Fibroblast of the conjunctiva (primary cell): ENCODE measurements around the gene DNASE1L2.

Experiments used
- DNase-seq: peaks from one replicate; pipeline ENCODE4 v3.0.0-alpha.2; 2010; ENCODE audit warnings: low read depth

Gene DNASE1L2

DNA sequence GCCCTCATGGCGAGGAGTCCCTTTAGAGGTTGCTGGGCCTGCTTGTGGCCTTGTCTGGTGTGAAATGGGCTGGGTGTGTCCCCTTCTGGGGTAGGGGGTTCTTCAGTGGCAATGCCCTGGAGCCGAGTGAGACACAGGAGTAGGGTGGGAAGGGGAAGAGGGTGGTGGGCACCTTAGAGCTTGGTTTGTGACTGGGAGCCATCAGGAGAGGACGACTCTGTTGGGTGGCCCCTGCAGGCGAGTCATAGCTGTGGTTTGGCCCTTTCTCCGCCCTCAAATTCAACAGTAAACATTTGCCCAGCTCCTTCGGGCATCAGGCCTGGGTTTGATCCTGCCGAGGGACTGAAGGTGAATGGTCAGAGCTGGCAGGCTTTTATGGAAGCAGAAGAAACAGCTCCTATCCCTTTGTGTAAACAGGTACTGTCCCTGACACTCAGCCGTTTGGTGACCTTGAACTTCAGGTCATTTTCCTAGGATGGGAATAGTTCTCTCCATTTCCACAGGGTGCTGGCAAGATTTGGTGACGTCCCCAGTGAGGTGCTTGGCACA, 9.9 kb upstream of the DNASE1L2 start:
- DNase-seq: no peak

DNA sequence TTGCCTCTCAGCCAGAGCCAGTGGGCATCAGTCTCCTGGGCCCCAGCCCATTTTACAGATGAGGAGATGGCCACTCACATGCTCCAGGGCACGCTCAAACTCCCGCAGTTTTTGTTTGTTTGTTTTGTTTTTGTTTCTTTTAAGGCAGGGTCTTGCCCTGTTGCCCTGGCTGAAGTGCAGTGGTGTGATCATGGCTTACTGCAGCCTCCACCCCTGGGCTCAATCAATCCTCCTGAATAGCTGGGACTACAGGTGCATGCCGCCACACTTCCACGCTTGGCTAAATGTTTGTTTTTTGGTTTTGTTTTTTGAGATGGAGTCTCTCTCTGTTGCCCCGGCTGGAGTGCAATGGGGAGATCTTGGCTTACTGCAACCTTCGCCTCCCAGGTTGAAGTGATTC, 9.3 kb upstream of the DNASE1L2 start:
- no peak for DNase-seq

DNA sequence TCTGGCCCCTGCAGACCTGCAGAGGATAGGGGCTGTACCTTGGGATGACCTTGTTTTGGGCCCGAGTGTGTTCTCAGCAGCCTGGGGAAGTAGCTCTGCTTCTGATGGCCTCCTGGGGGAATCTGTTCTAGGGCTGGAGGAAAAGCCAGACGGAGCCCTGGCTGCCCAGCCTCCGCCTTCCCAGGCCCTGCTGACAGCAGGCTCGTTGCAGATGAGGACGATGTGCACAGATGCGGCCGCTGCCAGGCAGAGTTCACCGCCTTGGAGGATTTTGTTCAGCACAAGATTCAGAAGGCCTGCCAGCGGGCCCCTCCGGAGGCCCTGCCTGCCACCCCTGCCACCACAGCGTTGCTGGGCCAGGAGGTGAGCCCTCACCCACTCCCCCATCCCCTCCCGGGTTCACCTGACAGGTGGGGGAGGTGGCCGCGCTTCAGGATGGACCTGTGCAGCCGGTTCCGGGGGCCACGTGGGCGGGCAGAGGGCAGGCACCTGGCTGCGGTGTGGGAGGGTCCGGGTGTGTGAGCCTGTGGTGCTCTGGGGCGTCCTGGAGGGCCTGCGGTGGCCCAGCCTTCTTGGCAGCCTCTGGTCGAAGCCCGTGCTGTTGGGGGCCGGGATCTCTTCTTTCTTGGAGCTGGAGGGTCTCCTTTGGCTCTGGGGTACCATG, 8.0 kb upstream of the DNASE1L2 start:
- DNase-seq: no peak

DNA sequence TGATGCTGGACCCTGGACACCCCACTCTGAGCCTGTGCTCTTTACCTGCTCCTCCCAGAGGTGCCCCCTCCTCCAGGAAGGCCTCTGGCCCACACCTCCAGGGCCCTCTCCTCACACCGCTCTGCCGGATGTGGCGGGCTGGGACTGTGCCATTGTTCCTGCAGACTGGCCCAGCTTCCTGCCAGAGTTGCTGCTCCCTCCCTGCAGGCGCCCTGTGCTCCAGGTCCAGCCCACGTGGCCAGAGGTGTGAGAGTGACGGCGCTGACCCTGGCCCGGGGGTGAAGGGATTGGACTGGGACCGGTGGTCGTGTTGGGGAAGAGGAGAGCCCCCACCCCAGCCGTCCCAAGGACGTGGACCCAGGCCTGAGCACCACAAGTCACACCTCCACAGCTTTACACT, 7.2 kb upstream of the DNASE1L2 start:
- DNase-seq: no peak

DNA sequence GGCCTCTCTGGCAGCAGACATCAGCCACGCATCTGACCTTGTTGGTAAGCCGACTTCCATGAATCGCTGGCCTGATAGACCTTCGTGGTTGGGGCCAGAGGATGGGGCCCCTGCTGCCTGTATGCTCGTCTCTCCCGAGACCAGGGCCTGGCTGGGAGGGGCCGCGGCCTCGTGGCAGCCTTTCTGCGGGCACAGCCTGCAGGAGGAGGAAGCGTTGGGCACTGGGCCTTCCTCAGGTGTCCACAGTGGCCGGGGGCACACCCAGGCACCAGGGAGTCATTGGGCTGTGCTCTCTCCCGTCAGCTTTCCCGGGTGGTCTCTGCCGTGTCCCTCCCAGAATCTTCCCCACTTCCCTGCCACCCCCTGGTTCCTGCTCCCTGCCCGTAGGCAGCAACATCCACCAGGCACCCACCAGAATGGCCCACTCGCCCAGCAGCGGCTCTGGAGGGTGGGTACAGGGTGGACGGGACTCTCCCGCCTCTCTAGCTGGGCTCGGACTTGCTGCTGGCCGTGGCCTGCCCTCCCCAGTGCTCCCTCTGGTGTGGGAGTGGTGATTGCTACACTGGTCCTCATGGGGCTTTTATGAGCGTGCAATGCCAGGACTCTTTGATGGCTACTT, 6.5 kb upstream of the DNASE1L2 start:
- no peak for DNase-seq

DNA sequence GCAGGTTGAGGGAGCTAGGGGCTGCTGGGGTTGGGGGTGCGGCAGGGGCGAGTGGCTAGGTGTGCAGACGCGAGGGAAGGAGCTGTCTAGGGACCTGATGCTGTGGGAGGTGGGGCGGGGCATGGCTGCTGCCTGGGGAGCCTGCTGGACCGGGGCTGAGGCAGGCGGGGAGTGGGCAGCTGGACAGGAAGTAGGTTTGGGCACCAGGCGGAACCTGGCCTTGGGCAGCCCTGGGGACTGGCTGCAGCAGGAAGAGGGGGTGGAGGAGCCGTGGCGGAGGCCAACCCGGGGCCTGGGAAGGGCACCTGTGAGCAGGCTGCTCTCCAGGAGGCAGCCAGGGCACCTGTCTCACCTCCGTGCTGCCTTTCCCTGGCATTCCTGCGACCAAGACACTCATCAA, 5.9 kb upstream of the DNASE1L2 start:
- DNase-seq: no peak

DNA sequence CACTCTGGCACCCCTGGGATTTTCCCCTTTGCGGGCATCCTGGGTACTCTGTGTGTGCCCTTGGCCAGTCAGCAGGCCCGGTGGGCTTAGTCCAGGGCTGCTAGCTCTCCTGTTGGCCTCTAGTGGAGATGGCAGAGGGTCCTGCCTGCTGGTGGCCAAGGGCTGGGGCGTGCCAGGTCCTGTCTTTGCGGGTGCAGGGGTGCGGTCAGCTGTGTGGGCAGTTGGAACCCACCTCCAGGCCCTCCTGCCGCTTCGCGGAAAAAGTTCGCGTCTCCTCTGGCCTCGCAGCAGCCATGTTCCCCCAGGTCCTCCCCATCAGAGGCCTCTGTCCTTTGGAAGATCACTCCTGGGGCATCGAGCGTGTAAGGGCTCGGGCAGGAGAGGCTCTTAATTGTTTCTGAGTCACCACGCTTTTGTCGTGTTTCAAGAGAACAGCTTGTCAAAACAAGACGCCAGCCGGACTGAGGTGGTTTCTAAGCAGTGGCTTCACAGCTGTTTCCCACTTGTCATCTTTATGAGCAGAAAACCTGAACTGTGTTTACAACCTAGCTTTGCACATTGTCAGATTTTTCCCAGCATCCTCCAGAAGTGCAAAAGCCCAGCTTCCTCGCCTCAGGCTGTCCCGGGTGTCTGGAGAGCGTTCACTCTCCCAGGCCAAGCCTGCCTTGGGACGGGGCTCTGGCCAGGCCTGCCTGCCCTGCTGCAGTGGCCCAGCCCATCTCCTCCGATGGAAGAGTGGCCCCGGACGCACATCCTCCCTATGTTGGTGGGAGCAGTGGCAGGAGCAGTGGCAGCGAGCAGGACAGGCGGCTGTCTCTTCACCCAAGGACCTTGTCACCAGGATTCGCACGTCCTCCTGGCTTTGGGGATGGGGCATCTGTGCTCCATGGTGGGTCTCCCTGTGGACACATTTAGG, 5.0 kb upstream of the DNASE1L2 start:
- no peak for DNase-seq

DNA sequence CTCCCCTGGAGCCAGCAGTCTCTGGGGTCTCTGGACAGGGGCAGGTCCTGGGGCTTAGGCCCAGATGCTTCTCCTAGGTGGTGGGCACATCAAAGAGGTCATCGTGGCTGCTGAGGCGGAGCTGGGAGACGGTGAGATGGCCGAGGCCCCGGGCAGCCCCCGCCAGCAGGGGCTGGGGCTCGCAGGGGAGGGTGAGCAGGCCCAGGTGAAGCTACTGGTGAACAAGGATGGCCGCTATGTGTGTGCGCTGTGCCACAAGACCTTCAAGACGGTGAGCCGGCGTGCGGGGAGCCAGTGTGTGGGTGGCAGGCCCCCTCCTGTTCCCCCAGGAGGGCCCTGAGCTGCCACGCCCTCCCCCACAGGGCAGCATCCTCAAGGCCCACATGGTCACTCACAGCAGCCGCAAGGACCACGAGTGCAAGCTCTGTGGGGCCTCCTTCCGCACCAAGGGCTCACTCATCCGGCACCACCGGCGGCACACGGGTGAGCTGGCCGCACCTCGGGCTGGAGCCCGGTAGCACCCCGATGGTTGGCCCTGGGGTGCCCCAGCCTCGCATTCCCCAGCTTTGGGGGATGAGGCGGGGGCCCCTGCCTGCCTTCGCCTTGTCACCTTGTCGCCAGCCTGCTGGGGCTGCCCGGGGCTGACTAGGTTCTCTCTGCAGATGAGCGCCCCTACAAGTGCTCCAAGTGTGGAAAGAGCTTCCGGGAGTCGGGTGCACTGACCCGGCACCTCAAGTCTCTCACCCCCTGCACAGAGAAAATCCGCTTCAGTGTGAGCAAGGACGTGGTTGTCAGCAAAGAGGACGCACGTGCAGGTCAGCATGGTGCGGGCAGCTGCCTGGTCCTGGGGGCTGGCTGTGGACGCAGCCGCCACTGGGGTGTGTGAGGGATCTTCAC, 3.9 kb upstream of the DNASE1L2 start:
- no peak for DNase-seq

DNA sequence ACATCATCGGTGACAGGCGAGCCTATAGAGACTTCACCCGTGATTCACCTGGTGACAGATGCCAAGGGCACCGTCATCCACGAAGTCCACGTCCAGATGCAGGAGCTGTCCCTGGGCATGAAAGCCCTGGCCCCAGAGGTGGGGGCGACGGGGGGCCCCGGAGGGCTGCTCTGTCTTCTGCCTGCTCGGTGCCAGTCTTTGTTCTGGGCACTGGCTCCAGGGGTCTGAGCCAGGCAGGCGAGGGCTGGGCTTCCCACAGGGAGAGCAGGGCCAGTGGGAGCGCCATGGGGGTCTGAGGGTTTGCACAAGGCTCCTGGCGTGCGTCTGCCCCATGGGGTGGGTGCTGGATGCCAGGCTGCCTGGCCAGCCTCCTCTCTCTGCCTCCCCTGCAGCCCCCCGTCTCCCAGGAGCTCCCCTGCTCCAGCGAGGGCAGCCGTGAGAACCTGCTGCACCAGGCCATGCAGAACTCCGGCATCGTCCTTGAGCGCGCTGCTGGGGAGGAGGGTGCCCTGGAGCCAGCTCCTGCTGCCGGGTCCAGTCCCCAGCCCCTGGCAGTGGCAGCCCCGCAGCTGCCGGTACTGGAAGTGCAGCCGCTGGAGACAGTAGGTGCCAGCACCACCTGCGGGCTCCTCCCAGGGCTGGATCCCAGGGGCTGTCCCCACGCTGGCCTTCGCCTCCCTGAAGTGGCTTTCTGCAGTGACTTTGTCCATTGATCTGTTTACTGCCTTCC, 3.0 kb upstream of the DNASE1L2 start:
- no peak for DNase-seq

DNA sequence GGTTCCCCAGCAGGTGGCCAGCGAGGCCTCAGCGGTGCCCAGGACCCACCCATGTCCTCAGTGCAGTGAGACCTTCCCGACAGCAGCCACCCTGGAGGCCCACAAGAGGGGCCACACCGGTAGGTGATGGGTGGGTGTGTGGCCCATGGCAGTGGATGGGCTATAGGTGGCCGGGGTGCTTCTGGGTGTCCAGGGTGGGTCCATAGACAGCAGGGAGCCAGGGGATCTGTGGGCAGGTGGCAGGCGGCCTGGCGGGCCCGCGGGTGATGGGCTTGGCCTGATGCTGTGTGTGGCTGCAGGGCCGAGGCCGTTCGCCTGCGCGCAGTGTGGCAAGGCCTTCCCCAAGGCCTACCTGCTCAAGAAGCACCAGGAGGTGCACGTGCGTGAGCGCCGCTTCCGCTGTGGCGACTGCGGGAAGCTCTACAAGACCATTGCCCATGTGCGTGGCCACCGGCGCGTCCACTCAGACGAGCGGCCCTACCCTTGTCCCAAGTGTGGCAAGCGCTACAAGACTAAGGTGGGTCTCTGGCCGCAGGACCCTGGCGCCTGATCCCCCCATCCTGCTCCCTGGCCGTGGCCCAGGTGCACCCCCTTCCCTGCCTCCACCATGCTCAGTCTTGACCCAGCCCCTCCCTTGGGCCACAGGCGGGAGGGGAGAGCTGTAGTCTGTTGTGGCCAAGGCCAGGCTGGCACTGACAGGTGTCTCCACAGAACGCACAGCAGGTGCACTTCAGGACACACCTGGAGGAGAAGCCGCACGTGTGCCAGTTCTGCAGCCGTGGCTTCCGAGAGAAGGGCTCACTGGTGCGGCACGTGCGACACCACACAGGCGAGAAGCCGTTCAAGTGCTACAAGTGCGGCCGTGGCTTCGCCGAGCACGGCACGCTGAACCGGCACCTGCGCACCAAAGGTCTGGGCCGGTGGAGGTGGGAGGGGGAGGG, 2.1 kb upstream of the DNASE1L2 start:
- DNase-seq: no peak

DNA sequence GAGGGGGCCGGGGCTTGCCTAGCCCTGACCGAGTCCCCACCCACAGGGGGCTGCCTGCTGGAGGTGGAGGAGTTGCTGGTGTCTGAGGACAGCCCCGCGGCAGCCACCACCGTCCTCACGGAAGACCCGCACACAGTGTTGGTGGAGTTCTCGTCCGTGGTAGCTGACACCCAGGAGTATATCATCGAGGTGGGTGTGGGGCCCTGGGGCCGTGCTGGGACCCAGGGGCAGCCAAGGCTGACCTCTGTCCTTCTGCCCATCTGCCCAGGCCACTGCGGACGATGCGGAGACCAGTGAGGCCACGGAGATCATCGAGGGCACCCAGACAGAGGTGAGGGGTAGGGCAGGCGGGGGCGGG, 1.5 kb upstream of the DNASE1L2 start:
- DNase-seq: no peak

DNA sequence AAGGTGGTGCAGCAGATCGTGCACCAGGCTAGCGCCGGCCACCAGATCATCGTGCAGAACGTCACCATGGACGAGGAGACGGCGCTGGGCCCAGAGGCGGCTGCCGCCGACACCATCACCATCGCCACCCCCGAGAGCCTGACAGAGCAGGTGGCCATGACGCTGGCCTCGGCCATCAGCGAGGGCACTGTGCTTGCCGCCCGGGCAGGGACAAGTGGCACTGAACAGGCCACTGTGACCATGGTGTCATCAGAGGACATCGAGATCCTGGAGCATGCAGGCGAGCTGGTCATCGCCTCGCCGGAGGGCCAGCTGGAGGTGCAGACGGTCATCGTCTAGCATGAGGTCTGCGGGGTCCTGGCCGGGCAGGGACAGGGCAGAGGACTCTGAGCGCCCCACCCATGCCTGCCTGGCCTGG, 1.0 kb upstream of the DNASE1L2 start:
- no peak for DNase-seq

DNA sequence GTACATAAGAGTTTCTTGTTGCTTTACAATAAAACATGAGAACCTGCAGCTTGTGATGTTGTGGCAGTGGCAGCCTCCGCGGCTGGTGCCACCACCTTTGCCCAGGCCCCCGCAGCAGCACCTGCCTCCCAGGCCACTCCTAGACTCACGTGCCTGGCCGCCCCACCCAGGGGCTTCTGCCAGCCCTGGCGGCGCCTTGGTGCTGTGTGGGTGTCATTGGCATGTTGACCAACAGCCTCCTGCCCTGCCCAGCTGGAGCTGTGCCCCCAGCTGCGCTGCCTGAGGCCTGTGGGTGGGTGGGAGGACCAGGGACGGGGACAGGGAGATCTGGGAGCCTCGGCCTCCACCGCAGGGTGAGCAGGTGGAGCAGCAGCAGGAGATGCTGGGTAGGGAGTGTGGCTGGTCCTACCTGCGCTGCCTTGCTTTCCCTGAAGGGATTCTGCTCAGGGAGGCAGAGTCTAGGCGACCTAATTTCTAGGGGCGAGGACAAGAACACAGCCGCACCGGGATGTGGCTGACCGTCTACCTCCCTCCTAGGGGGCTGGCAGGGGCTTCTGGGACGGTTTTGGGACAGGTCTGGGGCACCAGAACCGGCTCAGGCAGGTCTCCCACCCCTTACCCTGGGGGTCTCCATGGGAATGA, 428 bp upstream of the DNASE1L2 start:
- DNase-seq: no peak

DNA sequence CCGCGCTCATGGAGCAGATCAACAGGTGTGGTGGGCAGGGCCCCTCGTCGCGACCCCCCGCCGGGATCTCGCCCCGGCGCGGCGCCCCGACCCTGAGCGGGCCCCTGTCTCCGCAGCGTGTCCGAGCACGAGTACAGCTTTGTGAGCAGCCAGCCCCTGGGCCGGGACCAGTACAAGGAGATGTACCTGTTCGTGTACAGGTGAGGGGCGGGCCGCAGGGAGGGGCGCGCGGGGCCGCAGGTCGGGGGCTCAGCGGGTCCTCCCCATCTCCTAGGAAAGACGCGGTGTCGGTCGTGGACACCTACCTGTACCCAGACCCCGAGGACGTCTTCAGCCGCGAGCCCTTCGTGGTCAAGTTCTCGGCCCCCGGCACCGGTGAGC, 848 bp downstream of the DNASE1L2 start:
- DNase-seq: no peak

DNA sequence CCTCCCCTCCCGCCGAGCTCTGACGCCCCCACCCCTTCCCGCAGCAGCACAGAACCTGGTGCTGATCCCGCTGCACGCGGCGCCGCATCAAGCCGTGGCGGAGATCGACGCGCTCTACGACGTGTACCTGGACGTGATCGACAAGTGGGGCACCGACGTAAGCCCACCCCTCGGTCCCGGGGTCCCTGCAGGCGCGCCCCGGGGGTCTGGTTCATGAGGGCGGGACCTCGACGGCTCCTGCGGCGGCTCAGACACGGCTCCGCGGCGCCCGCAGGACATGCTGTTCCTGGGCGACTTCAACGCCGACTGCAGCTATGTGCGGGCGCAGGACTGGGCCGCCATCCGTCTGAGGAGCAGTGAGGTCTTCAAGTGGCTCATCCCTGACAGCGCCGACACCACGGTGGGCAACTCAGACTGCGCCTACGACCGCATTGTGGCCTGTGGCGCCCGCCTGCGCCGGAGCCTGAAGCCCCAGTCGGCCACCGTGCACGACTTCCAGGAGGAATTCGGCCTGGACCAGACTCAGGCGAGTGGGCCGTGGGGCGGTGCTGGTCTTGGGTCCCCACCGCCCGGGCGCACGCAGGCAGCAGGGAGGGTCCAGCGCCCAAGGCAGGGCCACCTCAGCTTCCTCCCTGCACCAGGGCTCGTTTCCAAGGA, 1.4 kb downstream of the DNASE1L2 start:
- DNase-seq: no peak

DNA sequence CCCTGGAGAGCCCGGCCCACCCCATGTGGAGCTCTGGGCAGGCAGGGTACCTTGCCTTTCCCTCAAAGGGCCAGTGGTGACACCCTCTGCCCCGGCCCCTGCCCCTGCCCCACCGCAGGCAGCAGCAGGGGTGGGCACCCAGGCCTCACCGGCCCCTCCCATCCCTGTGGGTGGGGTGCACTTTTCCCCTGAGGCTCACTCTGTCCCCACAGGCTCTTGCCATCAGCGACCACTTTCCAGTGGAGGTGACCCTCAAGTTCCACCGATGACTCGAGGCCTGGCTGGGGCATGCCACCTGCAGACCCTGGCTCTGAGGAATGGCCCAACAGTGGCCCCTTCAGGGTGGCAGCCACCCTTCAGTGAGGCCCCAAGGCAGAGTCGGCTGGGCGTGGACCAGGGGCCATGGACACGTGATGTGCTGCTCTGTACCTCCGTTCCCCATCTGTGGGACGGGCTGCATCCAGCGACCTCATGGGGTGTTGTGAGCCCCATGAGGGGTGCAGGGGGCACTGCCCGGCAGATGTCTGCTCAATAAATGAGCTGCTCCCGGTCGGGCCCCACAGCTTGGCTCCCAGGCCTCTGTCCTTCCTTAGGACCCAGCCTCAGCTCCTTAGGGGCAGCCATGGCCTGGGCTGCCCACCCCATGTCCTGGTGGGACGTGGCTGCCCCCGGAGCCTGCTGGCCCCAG, 2.0 kb downstream of the DNASE1L2 start:
- no peak for DNase-seq

DNA sequence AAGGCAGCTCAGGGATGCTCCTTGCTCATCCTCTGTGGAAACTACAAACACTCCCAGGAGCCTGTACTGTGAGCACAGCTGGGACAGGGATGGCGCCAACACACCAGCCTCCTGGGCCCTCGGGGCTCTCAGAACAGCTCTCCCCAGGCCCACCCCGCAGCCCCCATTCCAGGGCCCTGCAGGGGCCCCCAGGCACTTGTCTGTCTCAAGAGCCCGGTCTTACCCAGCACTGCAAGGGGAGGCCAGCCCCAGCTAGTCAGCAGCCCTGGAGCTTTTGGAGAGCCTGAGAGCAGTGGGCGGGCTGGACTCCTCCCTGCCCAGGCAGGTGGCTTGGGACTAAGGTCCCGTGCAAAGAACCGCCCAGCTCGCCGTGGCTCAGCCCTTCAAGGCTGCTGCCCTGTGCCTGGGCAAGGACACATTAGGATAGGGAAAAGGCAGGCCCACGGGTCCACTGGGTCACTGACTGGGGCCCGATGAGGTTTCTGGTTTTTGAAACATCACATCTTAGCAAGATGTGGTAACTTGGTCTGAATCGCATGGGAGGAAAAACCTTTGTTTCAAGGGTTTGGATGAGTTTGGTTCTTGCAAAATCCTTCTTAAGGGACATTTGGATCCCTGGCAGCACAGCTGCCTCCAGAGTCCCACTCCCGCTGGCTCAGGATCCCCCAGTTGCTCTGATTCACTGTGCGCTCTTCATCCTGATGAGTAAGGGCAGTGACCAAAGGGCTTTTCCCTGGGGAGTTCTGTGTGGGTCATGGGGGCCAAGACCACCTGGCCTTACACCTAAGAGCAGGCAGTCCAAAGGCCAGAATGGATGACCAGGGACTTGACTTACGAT, 2.8 kb downstream of the DNASE1L2 start:
- no peak for DNase-seq
